Esophagus (tissue), 2 donors: ENCODE results near the gene NCOA7. TPM values are rescaled to one million over a fixed set of nuclear protein-coding genes. Genes with fewer than 3 reads are reported as not detected.
"Not testable (repeated sequence)": the region's sequence is repeated elsewhere in the genome, so short reads cannot be mapped to it uniquely, and the experiment has no call there.

Experiments
- H3K27ac ChIP-seq, 2 donors: one replicate each; pipeline ENCODE4 v1.5.1; 2013; ENCODE audit warnings: low read depth in 2 of 2, mild to moderate bottlenecking in 2 of 2, inconsistent platforms in 1 of 2, low read length in 1 of 2, moderate library complexity in 1 of 2
- H3K27me3 ChIP-seq, 2 donors: one replicate each; pipeline ENCODE4 v1.6.1; 2013; ENCODE audit warnings: low read length in 2 of 2, control low read depth in 1 of 2, mild to moderate bottlenecking in 1 of 2; ENCODE audit not compliant: insufficient read depth in 2 of 2, control insufficient read depth in 1 of 2
- H3K36me3 ChIP-seq, 2 donors: one replicate each; pipeline ENCODE4 v1.6.1; 2013; ENCODE audit warnings: low read length in 1 of 2; ENCODE audit not compliant: control insufficient read depth in 2 of 2, insufficient read depth in 2 of 2
- H3K4me1 ChIP-seq, 2 donors: one replicate each; pipeline ENCODE4 v1.6.1; 2013; ENCODE audit warnings: low read length in 1 of 2; ENCODE audit not compliant: control insufficient read depth in 2 of 2, insufficient read depth in 2 of 2
- H3K4me3 ChIP-seq, 2 donors: one replicate each; pipeline ENCODE4 v1.5.1; 2013; ENCODE audit warnings: low read length in 2 of 2, mild to moderate bottlenecking in 2 of 2, low read depth in 1 of 2, moderate library complexity in 1 of 2
- H3K9me3 ChIP-seq, 2 donors: one replicate each; pipeline ENCODE4 v1.6.1; 2013; ENCODE audit warnings: mild to moderate bottlenecking in 2 of 2, low read depth in 1 of 2, low read length in 1 of 2, moderate library complexity in 1 of 2; ENCODE audit not compliant: control insufficient read depth in 2 of 2, insufficient read depth in 1 of 2
- WGBS, 2 donors: extraction: QIAGEN DNeasy Blood & Tissue Kit; methylation state at CpG; one replicate each; pipeline ENCODE4 v1.1.7; 2013; 5-methylcytosine and 5-hydroxymethylcytosine counted together
- polyA plus RNA-seq, 2 donors: library from polyadenylated mRNA; stranded (reverse); fragments of 200-250 nt; gene quantifications; one replicate each; pipeline ENCODE4 v1.2.3, GENCODE V29; 2013
- donor health status: healthy with polysubstance abuse.
- donor health status: Bipolar disorder and iron deficiency.

The NCOA7 gene
- polyA plus RNA-seq, 2 donors = 9.3 to 24.1 TPM

GRCh38 chr6:125966569-125966968 is 175.8 kb downstream of the NCOA7 start:
- H3K4me1 ChIP-seq = no peaks in the 10 kb centered on the region
- WGBS, 2 donors = 89 to 91% methylated on average over 1 of the region's 1 CpG

DNA sequence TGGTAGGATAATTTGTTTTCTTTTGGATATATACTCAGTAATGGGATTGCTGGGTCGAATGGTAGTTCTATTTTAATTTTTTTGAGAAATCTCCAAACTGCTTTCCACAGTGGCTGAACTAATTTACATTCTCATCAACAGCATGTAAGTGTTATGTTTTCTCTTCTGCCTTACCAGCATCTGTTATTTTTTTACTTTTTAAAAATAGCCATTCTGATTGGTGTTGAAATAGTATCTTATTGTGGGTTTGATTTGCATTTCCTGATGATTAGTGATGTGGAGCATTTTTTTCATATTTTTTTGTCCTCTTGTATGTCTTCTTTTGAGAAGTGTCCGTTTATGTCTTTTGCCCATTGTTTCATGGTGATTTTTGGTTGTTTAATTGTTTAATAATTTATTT is 177.7 kb downstream of the NCOA7 start:
- WGBS, 2 donors = 78 to 80% methylated on average over 2 of the region's 2 CpGs
- Histone ChIP-seq H3K4me1 (no peaks in the 10 kb centered on the region), H3K36me3 (peaks cover 0 to 4% of the 10 kb centered on the region in 2 donors), H3K27ac (no peak overlapping the region), H3K4me3 (no peak overlapping the region), H3K27me3 (no peaks in the 10 kb centered on the region), H3K9me3 (no peaks in the 10 kb centered on the region)

More at GRCh38 chr6:125966569-125966968, 175.8 kb downstream of the NCOA7 start:
- Histone ChIP-seq H3K27ac (no peak overlapping the region), H3K9me3 (no peaks in the 10 kb centered on the region), H3K27me3 (no peaks in the 10 kb centered on the region), H3K4me3 (no peak overlapping the region), H3K36me3 (peaks cover 0 to 4% of the 10 kb centered on the region in 2 donors)

- no peaks in the 10 kb centered on the region for H3K4me1 ChIP-seq
- H3K9me3 ChIP-seq = no peaks in the 10 kb centered on the region
- no peak overlapping the region for H3K4me3 ChIP-seq
- no peak overlapping the region for H3K27ac ChIP-seq
- WGBS, 2 donors = 6 to 65% methylated on average over 2 of the region's 2 CpGs
- no peaks in the 10 kb centered on the region for H3K27me3 ChIP-seq
- H3K36me3 ChIP-seq = peaks cover 0 to 4% of the 10 kb centered on the region in 2 donors
Measured at GRCh38 chr6:125970760-125971159, 180.0 kb downstream of the NCOA7 start.

- not testable (repeated sequence) for H3K9me3 ChIP-seq, H3K4me3 ChIP-seq, H3K36me3 ChIP-seq, H3K4me1 ChIP-seq, H3K27me3 ChIP-seq, H3K27ac ChIP-seq
- 86 to 91% methylated on average over 1 of the region's 1 CpG for WGBS, 2 donors
Measured at GRCh38 chr6:125972478-125972877, 181.7 kb downstream of the NCOA7 start.

DNA sequence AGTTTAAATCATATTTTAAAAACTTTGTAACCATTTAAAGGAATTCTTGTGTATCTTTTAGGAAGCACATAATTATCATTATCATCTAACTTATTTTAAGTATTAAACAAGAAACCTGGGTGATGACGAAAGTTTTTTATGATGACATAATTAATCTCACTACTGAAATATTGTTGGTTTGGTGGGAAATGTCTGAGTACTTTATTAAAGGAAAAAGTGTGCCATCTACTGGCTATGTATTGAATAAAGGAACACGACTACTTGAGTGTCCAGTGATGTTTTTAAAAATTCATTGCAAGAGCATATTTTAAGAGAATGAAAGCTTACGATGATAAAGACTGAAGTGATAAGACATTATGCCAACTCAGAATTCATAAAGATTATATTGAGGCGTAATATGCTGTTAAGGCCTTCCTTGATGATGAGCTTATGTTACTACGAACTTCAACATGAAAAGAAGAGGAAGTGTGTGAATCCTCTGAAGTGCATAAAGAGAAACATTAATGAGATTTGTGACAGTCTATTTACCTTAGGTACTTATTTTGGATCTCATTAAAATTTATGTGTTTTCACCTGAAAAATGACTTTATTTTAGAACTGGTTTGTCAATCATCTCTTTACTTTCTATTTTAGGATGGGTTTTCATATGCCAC is 183.6 kb downstream of the NCOA7 start:
- WGBS, 2 donors = 32 to 33% methylated on average over 5 of the region's 5 CpGs
- H3K9me3 ChIP-seq = no peaks in the 10 kb centered on the region
- H3K27ac ChIP-seq = no peak overlapping the region
- H3K36me3 ChIP-seq = no peaks in the 10 kb centered on the region
- no peaks in the 10 kb centered on the region for H3K27me3 ChIP-seq
- H3K4me1 ChIP-seq = no peaks in the 10 kb centered on the region
- no peak overlapping the region for H3K4me3 ChIP-seq

DNA sequence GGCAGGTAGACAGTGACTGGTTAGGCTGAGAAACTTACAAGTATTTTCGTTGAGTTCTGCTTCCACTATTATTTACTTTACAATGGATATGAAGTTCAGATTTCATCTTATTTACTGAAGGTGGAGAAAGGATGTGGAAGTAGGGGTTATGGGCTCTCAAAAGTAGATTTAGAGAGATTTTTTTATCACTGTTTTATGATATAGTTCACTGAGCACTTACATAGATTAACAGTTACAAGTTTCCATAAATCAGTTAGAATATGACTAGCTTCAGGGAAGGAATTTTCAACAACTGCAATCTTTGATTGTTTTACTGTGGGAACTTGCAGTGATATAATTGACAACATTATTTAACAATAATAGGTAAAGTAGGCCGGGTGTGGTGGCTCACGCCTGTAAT is 188.3 kb downstream of the NCOA7 start:
- no peaks in the 10 kb centered on the region for H3K4me1 ChIP-seq
- H3K36me3 ChIP-seq = no peaks in the 10 kb centered on the region
- no peak overlapping the region for H3K4me3 ChIP-seq
- no peak overlapping the region for H3K27ac ChIP-seq
- no peaks in the 10 kb centered on the region for H3K27me3 ChIP-seq
- 83 to 91% methylated on average over 3 of the region's 3 CpGs for WGBS, 2 donors
- no peaks in the 10 kb centered on the region for H3K9me3 ChIP-seq

Other genes with a start within 250 kb of the NCOA7 start
- gene HEY2, start 41.3 kb upstream of the NCOA7 start, polyA plus RNA-seq = under 1 TPM; 0.86 to 1.00 TPM
- gene HINT3, start 165.8 kb downstream of the NCOA7 start, polyA plus RNA-seq = 10 to 100 TPM in 1 of 2 donors, 1 to 10 TPM in 1; 2.8 to 10.1 TPM
- 10 to 100 TPM in 1 of 2 donors, 1 to 10 TPM in 1; 6.7 to 10.3 TPM for gene TRMT11, start 195.6 kb downstream of the NCOA7 start, polyA plus RNA-seq